Gastrocnemius medialis (tissue), 4 donors: ENCODE measurements around the gene DUOX1. TPM values are rescaled to one million over a fixed set of nuclear protein-coding genes. Genes with fewer than 3 reads are reported as not detected.

ENCODE experiments used
- ATAC-seq, 2 donors: fragments of 150-250 bp; one replicate each; pipeline ENCODE4 v1.9.1; 2016
- DNase-seq, 2 donors: peaks; one replicate each; pipeline ENCODE4 v3.0.0-alpha.2; 2019
- H3K27ac ChIP-seq, 4 donors: fragments of 200-600 bp; sonication (generic); 1 replicate in 1 of 4; 2 replicates in 3 of 4; pipeline ENCODE4 v1.5.1; 2016 to 2018; ENCODE audit warnings: mild to moderate bottlenecking in 2 of 4, moderate library complexity in 1 of 4
- H3K27me3 ChIP-seq, 3 donors: fragments of 200-600 bp; sonication (generic) in 2 of 3; 1 replicate in 1 of 3; 2 replicates in 2 of 3; pipeline versions ENCODE4 v1.5.1 to v1.6.0; 2016 to 2019; ENCODE audit warnings: mild to moderate bottlenecking in 1 of 3, moderate library complexity in 1 of 3
- H3K36me3 ChIP-seq, 2 donors: fragments of 200-600 bp; sonication (generic) in 1 of 2; one replicate each; pipeline ENCODE4 v1.5.1; 2017 to 2018
- H3K4me1 ChIP-seq, 2 donors: fragments of 200-600 bp; sonication (generic) in 1 of 2; one replicate each; pipeline ENCODE4 v1.5.1; 2016 to 2017; ENCODE audit warnings: mild to moderate bottlenecking in 2 of 2
- H3K4me3 ChIP-seq, 4 donors: fragments of 200-600 bp; sonication (generic) in 3 of 4; 1 replicate in 1 of 4; 2 replicates in 3 of 4; pipeline ENCODE4 v1.5.1; 2016 to 2019; ENCODE audit warnings: mild to moderate bottlenecking in 2 of 4
- H3K9me3 ChIP-seq, 3 donors: fragments of 200-600 bp; sonication (generic) in 2 of 3; 1 replicate in 1 of 3; 2 replicates in 2 of 3; pipeline ENCODE4 v1.5.1; 2016 to 2019
- CTCF ChIP-seq, 5 experiments: fragments of 450-650 bp in 3 of 5; fragments of 200-600 bp in 2 of 5; sonication (generic) in 2 of 5; IDR thresholded peaks in 4 of 5; conservative IDR thresholded peaks in 1 of 5; 1 replicate in 4 of 5; 2 replicates in 1 of 5; pipeline ENCODE4 v1.5.1; 2016 to 2019; ENCODE audit warnings: antibody characterized with exemption in 5 of 5, mild to moderate bottlenecking in 3 of 5, moderate library complexity in 3 of 5
- POLR2A ChIP-seq, 2 donors: fragments of 450-650 bp; IDR thresholded peaks; one replicate each; pipeline ENCODE4 v1.6.1; 2017; ENCODE audit warnings: antibody characterized with exemption in 2 of 2, mild to moderate bottlenecking in 2 of 2, moderate library complexity in 2 of 2
- in situ Hi-C, 4 donors: fragments of 200-750 bp; cut with MboI; loops; one replicate each; pipeline versions ENCODE4 v1.15.0 to v1.8.0; 2017; ENCODE audit warnings: low sequenced_read_pairs in 4 of 4
- intact Hi-C: fragments of 100-400 bp; cut with DNase I; formaldehyde crosslinking; loops from one replicate; pipeline ENCODE4 v1.15.1; 2023; ENCODE audit warnings: low total_unique reads
- total RNA-seq, 4 donors: library from RNA; depleted of rRNA; stranded (reverse); fragments of >200 nt; gene quantifications; one replicate each; pipeline versions ENCODE4 v1.1.0 to v1.2.3, GENCODE V29; 2016

The DUOX1 gene
- total RNA-seq, 4 donors from 2014 or later: 0.07 to 0.56 (median 0.13) TPM; not detected in 1

GRCh38 chr15:45143946-45144345 lies 14.2 kb downstream of the DUOX1 start:
- peaks cover 0 to 28% (median 0%) of the 10 kb centered on the region in 3 donors for H3K27me3 ChIP-seq
- intact Hi-C loops (no loop called here), in situ Hi-C loops (no loop called here)
- DNase-seq (no peak), ATAC-seq (no peak)
- H3K4me1 ChIP-seq: no peaks in the 10 kb centered on the region
- no peaks in the 10 kb centered on the region for H3K36me3 ChIP-seq
- H3K9me3 ChIP-seq: no peaks in the 10 kb centered on the region
- no peak overlapping the region for H3K27ac ChIP-seq
- no peak overlapping the region for H3K4me3 ChIP-seq
- TF ChIP-seq POLR2A (IDR thresholded peaks at IDR 0.05) (no peak), CTCF (IDR thresholded peaks at IDR 0.05 in 4 of 5, conservative IDR thresholded peaks at IDR 0.05 in 1 of 5) (no peak)

GRCh38 chr15:45144775-45145174 lies 15.0 kb downstream of the DUOX1 start:
- ATAC-seq: no peak
- in situ Hi-C loops: no loop called here

GRCh38 chr15:45146405-45146804 lies 16.6 kb downstream of the DUOX1 start:
- no peak overlapping the region for H3K4me3 ChIP-seq
- H3K36me3 ChIP-seq: no peaks in the 10 kb centered on the region
- no peak overlapping the region for H3K27ac ChIP-seq
- H3K9me3 ChIP-seq: no peaks in the 10 kb centered on the region
- intact Hi-C loops (no loop called here), in situ Hi-C loops (no loop called here)
- peaks cover 0 to 25% (median 0%) of the 10 kb centered on the region in 3 donors for H3K27me3 ChIP-seq
- no peak for DNase-seq
- no peaks in the 10 kb centered on the region for H3K4me1 ChIP-seq
- TF ChIP-seq CTCF (IDR thresholded peaks at IDR 0.05 in 4 of 5, conservative IDR thresholded peaks at IDR 0.05 in 1 of 5): no peak
- TF ChIP-seq POLR2A (IDR thresholded peaks at IDR 0.05): no peak
- ATAC-seq: no peak

More at GRCh38 chr15:45144775-45145174, 15.0 kb downstream of the DUOX1 start:
- intact Hi-C loops: no loop called here
- H3K9me3 ChIP-seq: no peaks in the 10 kb centered on the region
- H3K27ac ChIP-seq: no peak overlapping the region
- TF ChIP-seq POLR2A (IDR thresholded peaks at IDR 0.05): no peak
- no peak for TF ChIP-seq CTCF (IDR thresholded peaks at IDR 0.05 in 4 of 5, conservative IDR thresholded peaks at IDR 0.05 in 1 of 5)
- DNase-seq: no peak
- H3K4me3 ChIP-seq: no peak overlapping the region
- no peaks in the 10 kb centered on the region for H3K36me3 ChIP-seq
- peaks cover 0 to 28% (median 0%) of the 10 kb centered on the region in 3 donors for H3K27me3 ChIP-seq
- no peaks in the 10 kb centered on the region for H3K4me1 ChIP-seq

GRCh38 chr15:45147606-45148005 lies 17.8 kb downstream of the DUOX1 start:
- Histone ChIP-seq H3K4me3 (no peak overlapping the region), H3K36me3 (no peaks in the 10 kb centered on the region), H3K27me3 (peaks cover 0 to 20% (median 0%) of the 10 kb centered on the region in 3 donors), H3K4me1 (no peaks in the 10 kb centered on the region), H3K9me3 (no peaks in the 10 kb centered on the region), H3K27ac (no peak overlapping the region)
- intact Hi-C loops (no loop called here), in situ Hi-C loops (no loop called here)
- TF ChIP-seq POLR2A (IDR thresholded peaks at IDR 0.05) (no peak), CTCF (IDR thresholded peaks at IDR 0.05 in 4 of 5, conservative IDR thresholded peaks at IDR 0.05 in 1 of 5) (no peak)
- ATAC-seq (no peak), DNase-seq (no peak)
